ENCODE measurements around the gene TMSB4X. TPM values are rescaled to one million over a fixed set of nuclear protein-coding genes. Genes with fewer than 3 reads are reported as not detected.
A peak's percentile ranks its signal among the peaks of the same experiment; 100 is the strongest.

Gene TMSB4X
- total and polyA plus RNA-seq, 4 donors: 4,686 to 9,527 (median 8,202) TPM

DNA sequence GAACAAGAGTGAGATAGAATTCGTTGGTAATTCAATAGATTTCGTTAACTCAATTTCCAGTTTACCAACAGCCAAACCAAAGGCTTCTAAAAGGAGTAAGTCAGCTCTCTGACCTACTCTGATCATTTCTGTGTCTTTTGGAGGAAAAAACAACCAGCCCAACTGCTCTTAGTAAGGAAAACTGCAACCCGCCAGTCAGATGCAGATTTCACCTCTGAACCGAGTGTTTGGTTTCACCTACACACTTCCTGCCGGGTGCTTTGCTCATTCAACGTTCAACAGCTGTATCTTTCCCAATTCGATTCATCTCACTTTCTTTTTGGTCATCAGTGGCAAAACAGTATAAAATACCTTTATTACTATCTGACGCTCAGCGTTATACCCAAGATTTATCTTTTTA, 24.5 kb downstream of the TMSB4X start:
- WGBS, 2 donors: 44 to 49% methylated on average over 9 of the region's 9 CpGs
- no peak for TF ChIP-seq CTCF (IDR thresholded peaks at IDR 0.05; ENCODE audit: control extremely low read depth, extremely low read depth)

GRCh38 chrX:13000301-13000811, 25.4 kb downstream of the TMSB4X start:
- H3K9ac ChIP-seq (ENCODE audit: insufficient read depth in 1 of 2, low read length in 2 of 2): peak overlapping the region in 1 of 2 donors; percentile 16
- peaks cover 0 to 28% (median 3%) of the 10 kb centered on the region in 5 donors for H3K4me1 ChIP-seq (ENCODE audit: control insufficient read depth in 5 of 5, insufficient read depth in 5 of 5, low read length in 5 of 5)
- no peaks in the 10 kb centered on the region for H3K36me3 ChIP-seq (ENCODE audit: control insufficient read depth in 4 of 4, insufficient read depth in 4 of 4, low read length in 4 of 4)
- no peak for TF ChIP-seq CTCF (IDR thresholded peaks at IDR 0.05; ENCODE audit: control extremely low read depth, extremely low read depth)
- no peak overlapping the region for H3K4me3 ChIP-seq
- H3K27ac ChIP-seq (ENCODE audit: low read depth in 1 of 2, low read length in 1 of 2): peak overlapping the region in 1 of 2 donors; percentile 73
- H3K9me3 ChIP-seq (ENCODE audit: control insufficient read depth in 4 of 4, insufficient read depth in 3 of 4, low read length in 3 of 4): no peaks in the 10 kb centered on the region
- H3K27me3 ChIP-seq (ENCODE audit: control insufficient read depth in 3 of 3, insufficient read depth in 3 of 3, low read length in 2 of 3): peaks cover 0 to 11% (median 8%) of the 10 kb centered on the region in 3 donors
- WGBS, 2 donors: 11 to 23% methylated on average over 8 of the region's 8 CpGs
- ATAC-seq (ENCODE audit: insufficient read depth, low FRiP score): no peak
- peak in 2 of 3 donors; percentile 56 to 60 for DNase-seq

More for the DNA sequence above, 24.5 kb downstream of the TMSB4X start:
- Histone ChIP-seq H3K36me3 (ENCODE audit: control insufficient read depth in 4 of 4, insufficient read depth in 4 of 4, low read length in 4 of 4) (no peaks in the 10 kb centered on the region), H3K4me3 (no peak overlapping the region), H3K9me3 (ENCODE audit: control insufficient read depth in 4 of 4, insufficient read depth in 3 of 4, low read length in 3 of 4) (no peaks in the 10 kb centered on the region), H3K27me3 (ENCODE audit: control insufficient read depth in 3 of 3, insufficient read depth in 3 of 3, low read length in 2 of 3) (peaks cover 0 to 11% (median 10%) of the 10 kb centered on the region in 3 donors), H3K9ac (ENCODE audit: insufficient read depth in 1 of 2, low read length in 2 of 2) (no peak overlapping the region), H3K27ac (ENCODE audit: low read depth in 1 of 2, low read length in 1 of 2) (no peak overlapping the region), H3K4me1 (ENCODE audit: control insufficient read depth in 5 of 5, insufficient read depth in 5 of 5, low read length in 5 of 5) (peaks cover 0 to 28% (median 3%) of the 10 kb centered on the region in 5 donors)
- no peak for ATAC-seq (ENCODE audit: insufficient read depth, low FRiP score)
- no peak for DNase-seq

DNA sequence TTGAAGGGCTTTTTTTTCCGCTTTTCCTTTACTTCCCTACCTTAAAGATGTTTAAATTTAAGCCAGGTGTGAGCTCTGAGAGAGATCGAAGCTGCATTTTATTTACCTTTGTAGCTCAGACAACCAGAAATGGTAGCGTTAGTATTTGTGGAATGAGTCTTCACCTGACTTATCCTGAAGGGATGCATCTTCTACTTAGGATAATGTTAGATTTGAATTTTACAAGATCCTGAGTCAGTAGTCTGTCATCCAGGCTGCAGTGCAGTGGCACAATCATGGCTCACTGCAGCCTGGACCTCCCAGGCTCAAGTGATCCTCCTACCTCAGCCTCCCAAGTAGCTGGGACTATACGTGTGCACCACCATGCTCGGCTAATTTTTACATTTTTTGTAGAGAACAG, 26.2 kb downstream of the TMSB4X start:
- no peaks in the 10 kb centered on the region for H3K36me3 ChIP-seq (ENCODE audit: control insufficient read depth in 4 of 4, insufficient read depth in 4 of 4, low read length in 4 of 4)
- no peak overlapping the region for H3K27ac ChIP-seq (ENCODE audit: low read depth in 1 of 2, low read length in 1 of 2)
- DNase-seq (no peak), ATAC-seq (ENCODE audit: insufficient read depth, low FRiP score) (no peak)
- H3K9ac ChIP-seq (ENCODE audit: insufficient read depth in 1 of 2, low read length in 2 of 2): no peak overlapping the region
- peaks cover 0 to 11% (median 8%) of the 10 kb centered on the region in 3 donors for H3K27me3 ChIP-seq (ENCODE audit: control insufficient read depth in 3 of 3, insufficient read depth in 3 of 3, low read length in 2 of 3)
- 83 to 94% methylated on average over 5 of the region's 5 CpGs for WGBS, 2 donors
- no peak overlapping the region for H3K4me3 ChIP-seq
- H3K9me3 ChIP-seq (ENCODE audit: control insufficient read depth in 4 of 4, insufficient read depth in 3 of 4, low read length in 3 of 4): no peaks in the 10 kb centered on the region
- H3K4me1 ChIP-seq (ENCODE audit: control insufficient read depth in 5 of 5, insufficient read depth in 5 of 5, low read length in 5 of 5): peaks cover 0 to 28% (median 3%) of the 10 kb centered on the region in 5 donors
- TF ChIP-seq CTCF (IDR thresholded peaks at IDR 0.05; ENCODE audit: control extremely low read depth, extremely low read depth): no peak
